Body of pancreas (tissue), 4 donors: Measurements from ENCODE around the gene SPTB. TPM values are rescaled to one million over a fixed set of nuclear protein-coding genes. Genes with fewer than 3 reads are reported as not detected.

Source experiments
- ATAC-seq: fragments of 150-250 bp; one replicate; pipeline ENCODE4 v1.9.1; 2016
- DNase-seq, 4 donors: peaks; one replicate each; pipeline ENCODE4 v3.0.0-alpha.2; 2019
- H3K27ac ChIP-seq, 4 donors: fragments of 200-600 bp; sonication (generic); 1 replicate in 3 of 4; 2 replicates in 1 of 4; pipeline versions ENCODE4 v1.5.1 to v1.6.1; 2016 to 2019; ENCODE audit warnings: mild to moderate bottlenecking in 1 of 4, mixed read lengths in 1 of 4, moderate library complexity in 1 of 4
- H3K27me3 ChIP-seq, 2 donors: fragments of 200-600 bp; sonication (generic); one replicate each; pipeline ENCODE4 v1.6.0; 2016; ENCODE audit warnings: mild to moderate bottlenecking in 1 of 2
- H3K36me3 ChIP-seq, 2 donors: fragments of 200-600 bp; sonication (generic); replicated peaks in 1 of 2; 2 replicates each; pipeline ENCODE4 v1.5.1; 2016; ENCODE audit warnings: low read depth in 2 of 2; ENCODE audit not compliant: insufficient read depth in 1 of 2
- H3K4me1 ChIP-seq: fragments of 200-600 bp; sonication (generic); one replicate; pipeline ENCODE4 v1.6.0; 2016
- H3K4me3 ChIP-seq, 2 donors: fragments of 200-600 bp; sonication (generic); 1 replicate in 1 of 2; 2 replicates in 1 of 2; pipeline ENCODE4 v1.5.1; 2016 to 2019
- H3K9me3 ChIP-seq, 3 donors: fragments of 200-600 bp; sonication (generic); 1 replicate in 2 of 3; 2 replicates in 1 of 3; pipeline ENCODE4 v1.5.1; 2016
- CTCF ChIP-seq, 7 experiments: fragments of 450-650 bp in 4 of 7; fragments of 200-600 bp in 3 of 7; sonication (generic) in 3 of 7; IDR thresholded peaks; one replicate each; pipeline ENCODE4 v1.5.1; 2016 to 2019; ENCODE audit warnings: antibody characterized with exemption in 7 of 7
- POLR2A ChIP-seq, 3 donors: fragments of 450-650 bp; IDR thresholded peaks; one replicate each; pipeline ENCODE4 v1.6.1; 2016; ENCODE audit warnings: antibody characterized with exemption in 3 of 3, mild to moderate bottlenecking in 2 of 3
- WGBS, 2 donors: methylation state at CpG; one replicate each; pipeline ENCODE4 v1.1.5; 2017; 5-methylcytosine and 5-hydroxymethylcytosine counted together
- intact Hi-C: fragments of 100-400 bp; cut with DNase I; formaldehyde crosslinking; loops from one replicate; pipeline ENCODE4 v1.15.1; 2023
- total RNA-seq, 2 donors: library from RNA; depleted of rRNA; stranded (reverse); fragments of >200 nt; gene quantifications; one replicate each; pipeline ENCODE4 v1.1.0, GENCODE V29; 2016

The SPTB gene
- total RNA-seq, 2 donors from 2014 or later: 3.4 to 8.6 TPM

- Histone ChIP-seq H3K4me1 (peaks cover 12% of the 10 kb centered on the region), H3K27me3 (no peaks in the 10 kb centered on the region), H3K27ac (no peak overlapping the region), H3K36me3 (no peaks in the 10 kb centered on the region), H3K4me3 (no peak overlapping the region), H3K9me3 (no peaks in the 10 kb centered on the region)
- peak in 1 of 4 donors; percentile 54 for DNase-seq
- no peak for ATAC-seq
- intact Hi-C loops: loop anchor here (5.0 kb wide), 1 partner anchor 95 kb away; no protein-coding TSS in a partner anchor
- TF ChIP-seq POLR2A (IDR thresholded peaks at IDR 0.05): no peak
- TF ChIP-seq CTCF (IDR thresholded peaks at IDR 0.05): no peak
- 67 to 73% methylated on average over 7 to 15 of the region's 15 CpGs for WGBS, 2 donors
These were observed 112.3 kb downstream of the SPTB start for GRCh38 chr14:64767215-64767964.

- no peak for ATAC-seq
- intact Hi-C loops: loop anchor here (5.0 kb wide), 1 partner anchor 94 kb away; no protein-coding TSS in a partner anchor
- H3K4me3 ChIP-seq: no peak overlapping the region
- no peaks in the 10 kb centered on the region for H3K9me3 ChIP-seq
- H3K27ac ChIP-seq: no peak overlapping the region
- peaks cover 20% of the 10 kb centered on the region for H3K4me1 ChIP-seq
- no peaks in the 10 kb centered on the region for H3K36me3 ChIP-seq
- TF ChIP-seq POLR2A (IDR thresholded peaks at IDR 0.05): no peak
- TF ChIP-seq CTCF (IDR thresholded peaks at IDR 0.05): no peak
- H3K27me3 ChIP-seq: no peaks in the 10 kb centered on the region
- WGBS, 2 donors: 87 to 88% methylated on average over 13 to 25 of the region's 25 CpGs
- DNase-seq: no peak
These were observed 113.1 kb downstream of the SPTB start for GRCh38 chr14:64766430-64767151.

- ATAC-seq (no peak), DNase-seq (no peak)
- no peaks in the 10 kb centered on the region for H3K27me3 ChIP-seq
- intact Hi-C loops: loop anchor here (5.0 kb wide), 1 partner anchor 94 kb away; no protein-coding TSS in a partner anchor
- no peaks in the 10 kb centered on the region for H3K36me3 ChIP-seq
- no peak overlapping the region for H3K4me3 ChIP-seq
- H3K9me3 ChIP-seq: no peaks in the 10 kb centered on the region
- TF ChIP-seq POLR2A (IDR thresholded peaks at IDR 0.05) (no peak), CTCF (IDR thresholded peaks at IDR 0.05) (peak in 1 of 7 experiments; percentile 7)
- peaks cover 28% of the 10 kb centered on the region for H3K4me1 ChIP-seq
- H3K27ac ChIP-seq: no peak overlapping the region
- 92 to 93% methylated on average over 4 of the region's 4 CpGs for WGBS, 2 donors
These were observed 113.9 kb downstream of the SPTB start for GRCh38 chr14:64765740-64766302.

GRCh38 chr14:64764641-64765520, 114.8 kb downstream of the SPTB start:
- H3K27ac ChIP-seq: peak overlapping the region in 2 of 4 donors; percentile 2 to 43
- H3K4me3 ChIP-seq: no peak overlapping the region
- intact Hi-C loops: loop anchor here (5.0 kb wide), 1 partner anchor 93 kb away; no protein-coding TSS in a partner anchor
- DNase-seq: peak; percentile 76 to 79 (median 78)
- ATAC-seq: peak; percentile 73
- no peaks in the 10 kb centered on the region for H3K9me3 ChIP-seq
- peaks cover 33% of the 10 kb centered on the region for H3K4me1 ChIP-seq
- TF ChIP-seq CTCF (IDR thresholded peaks at IDR 0.05) (peak; percentile 90 to 97 (median 95)), POLR2A (IDR thresholded peaks at IDR 0.05) (no peak)
- 16 to 20% methylated on average over 17 to 28 of the region's 29 CpGs for WGBS, 2 donors
- H3K36me3 ChIP-seq: no peaks in the 10 kb centered on the region
- no peaks in the 10 kb centered on the region for H3K27me3 ChIP-seq
